Measurements from ENCODE around the gene FAM9A. TPM values are rescaled to one million over a fixed set of nuclear protein-coding genes. Genes with fewer than 3 reads are reported as not detected.
"Not testable (repeated sequence)": the region's sequence is repeated elsewhere in the genome, so short reads cannot be mapped to it uniquely, and the experiment has no call there.

FAM9A gene
- total and polyA plus RNA-seq, 9 of the 15 experiments (the other 6 are each of a cell fraction or from before 2014, with no cell fraction given) = 0.07 TPM; not detected in 8

GRCh38 chrX:8758706-8759105, 42.5 kb downstream of the FAM9A start:
- H3K36me3 ChIP-seq (ENCODE audit: control insufficient read depth, insufficient read depth, low read length); FAIRE-seq; BruUV-seq (replicated peaks); H3K79me2 ChIP-seq (ENCODE audit: control insufficient read depth, insufficient read depth, low read length); H3K4me1 ChIP-seq (replicated peaks in 1 of 2; ENCODE audit: control insufficient read depth in 2 of 2, insufficient read depth in 2 of 2, low read length in 2 of 2); H3K4me2 ChIP-seq (ENCODE audit: insufficient read depth, low read length); H3K27ac ChIP-seq (ENCODE audit: extremely low read depth, low read depth, low read length); H3K9me3 ChIP-seq (replicated peaks; ENCODE audit: control insufficient read depth, insufficient read depth, low read depth, low read length); H4K20me1 ChIP-seq (replicated peaks; ENCODE audit: control insufficient read depth, insufficient read depth, low read length); ATAC-seq; H3K4me3 ChIP-seq; H3K9ac ChIP-seq (ENCODE audit: insufficient read depth in 1 of 2, low read depth in 2 of 2, low read length in 2 of 2); H3K9me1 ChIP-seq (ENCODE audit: control insufficient read depth, insufficient read depth, low read length); DNase-seq (ENCODE audit: extremely low read depth in 1 of 4, low spot score in 3 of 4); intact Hi-C loops (cut with micrococcal nuclease); H3K27me3 ChIP-seq (ENCODE audit: control insufficient read depth in 2 of 2, insufficient read depth in 2 of 2, low read length in 2 of 2); H2AFZ ChIP-seq (ENCODE audit: low read depth, low read length); CTCF ChIA-PET (ENCODE audit: low intra/inter-chr PET ratio): not testable (repeated sequence)
- WGBS (ENCODE audit: insufficient coverage, low coverage, missing lambda C conversion rate) = 0% methylated on average over 5 of the region's 5 CpGs
- in situ Hi-C loops (cut with MboI) = loop anchor here (10.0 kb wide), 1 partner anchor 1356 kb away; no protein-coding TSS in a partner anchor
- POLR2A ChIA-PET = interaction anchor here (0.6 kb wide), 1 partner anchor 806 kb away, joined by 4 read pairs; no protein-coding TSS in a partner anchor

- H3K27me3 ChIP-seq (ENCODE audit: control insufficient read depth in 2 of 2, insufficient read depth in 2 of 2, low read length in 2 of 2); CTCF ChIA-PET (ENCODE audit: low intra/inter-chr PET ratio); H3K36me3 ChIP-seq (ENCODE audit: control insufficient read depth, insufficient read depth, low read length); H3K79me2 ChIP-seq (ENCODE audit: control insufficient read depth, insufficient read depth, low read length); H3K27ac ChIP-seq (ENCODE audit: extremely low read depth, low read depth, low read length); H3K4me1 ChIP-seq (replicated peaks in 1 of 2; ENCODE audit: control insufficient read depth in 2 of 2, insufficient read depth in 2 of 2, low read length in 2 of 2); DNase-seq (ENCODE audit: extremely low read depth in 1 of 4, low spot score in 3 of 4); BruUV-seq (replicated peaks); H3K9ac ChIP-seq (ENCODE audit: insufficient read depth in 1 of 2, low read depth in 2 of 2, low read length in 2 of 2); H4K20me1 ChIP-seq (replicated peaks; ENCODE audit: control insufficient read depth, insufficient read depth, low read length); H3K9me3 ChIP-seq (replicated peaks; ENCODE audit: control insufficient read depth, insufficient read depth, low read depth, low read length); H3K9me1 ChIP-seq (ENCODE audit: control insufficient read depth, insufficient read depth, low read length); intact Hi-C loops (cut with micrococcal nuclease); H3K4me2 ChIP-seq (ENCODE audit: insufficient read depth, low read length); H3K4me3 ChIP-seq; H2AFZ ChIP-seq (ENCODE audit: low read depth, low read length); ATAC-seq: not testable (repeated sequence)
- peak; percentile 19 for FAIRE-seq
- in situ Hi-C loops (cut with MboI) = loop anchor here (10.0 kb wide), 1 partner anchor 1357 kb away; no protein-coding TSS in a partner anchor
- POLR2A ChIA-PET = interaction anchor here (0.6 kb wide), 1 partner anchor 805 kb away, joined by 4 read pairs; no protein-coding TSS in a partner anchor
- WGBS (ENCODE audit: insufficient coverage, low coverage, missing lambda C conversion rate) = 0% methylated on average over 2 of the region's 7 CpGs
These were observed 43.4 kb downstream of the FAM9A start for GRCh38 chrX:8757609-8758389.

All from K562 (cell line).